Measurements from ENCODE around the gene PCLAF. TPM values are rescaled to one million over a fixed set of nuclear protein-coding genes. Genes with fewer than 3 reads are reported as not detected.

Gene PCLAF
- total and polyA plus RNA-seq, 2 of the 13 experiments (the other 11 are each of a cell fraction or from before 2014, with no cell fraction given) = 98.6 to 98.9 TPM

DNA sequence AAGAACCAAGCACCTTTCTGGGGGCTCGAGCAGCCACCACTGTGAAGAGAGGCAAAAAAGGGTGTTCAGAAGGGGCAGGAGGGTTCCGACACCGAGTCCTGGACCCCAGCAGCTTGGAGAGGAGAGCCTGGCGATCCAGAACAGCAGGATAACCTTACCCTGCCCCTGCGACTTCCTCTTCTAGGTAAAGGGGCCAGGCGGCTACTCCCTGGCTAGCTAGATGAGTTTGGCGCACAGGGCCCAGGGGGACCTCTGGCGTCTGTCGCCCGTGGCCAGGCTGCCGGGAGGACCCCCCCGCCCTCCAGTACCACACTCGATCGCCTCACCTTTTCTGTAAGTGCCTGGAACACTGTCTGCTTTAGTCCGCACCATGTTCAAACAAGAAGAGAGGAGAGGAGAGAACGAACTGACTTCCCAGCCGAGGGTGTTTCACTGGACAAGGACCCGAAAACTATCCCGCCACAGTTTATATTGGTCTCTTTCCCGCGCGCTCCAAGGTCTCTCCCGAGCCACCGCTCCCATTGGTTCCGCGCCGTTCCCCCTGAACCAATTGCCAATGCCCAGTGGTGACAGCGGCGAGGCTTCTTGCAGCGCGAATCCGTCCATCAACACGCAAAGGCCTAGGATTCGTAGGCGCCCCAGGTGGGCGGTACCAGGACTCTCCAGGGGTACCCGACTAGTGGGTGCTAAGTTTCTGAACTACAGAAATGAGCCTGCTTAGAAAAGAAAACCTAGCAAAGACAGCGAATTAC lies at the start of gene PCLAF (continued):
- TF ChIP-seq NCOA5 (CRISPR knock-in tag; IDR thresholded peaks at IDR 0.05) (no peak), ZNF615 (CRISPR knock-in tag; IDR thresholded peaks at IDR 0.05; ENCODE audit: borderline replicate concordance) (no peak), KDM3A (CRISPR knock-in tag; IDR thresholded peaks at IDR 0.05; ENCODE audit: low read depth) (0 out of 2 replicates have a peak, but pooled peaks have one; percentile 29), PHF21A (CRISPR knock-in tag; IDR thresholded peaks at IDR 0.05) (peak; percentile 60; the same call in 1 of the 2 replicates), REL (CRISPR knock-in tag; conservative IDR thresholded peaks at IDR 0.05) (no peak), PHF5A (CRISPR knock-in tag; IDR thresholded peaks at IDR 0.05; ENCODE audit: low read depth, unreplicated experiment) (no peak), KLF11 (CRISPR knock-in tag; IDR thresholded peaks at IDR 0.05) (no peak), GFI1 (CRISPR knock-in tag; IDR thresholded peaks at IDR 0.05; ENCODE audit: borderline replicate concordance) (no peak), DR1 (CRISPR knock-in tag; IDR thresholded peaks at IDR 0.05) (peak; percentile 62; the same call in 1 of the 2 replicates), SP4 (CRISPR knock-in tag; IDR thresholded peaks at IDR 0.05) (peak; percentile 83), ZFY (CRISPR knock-in tag; IDR thresholded peaks at IDR 0.05) (peak; percentile 69; the same call in 1 of the 2 replicates), ZNF672 (CRISPR knock-in tag; IDR thresholded peaks at IDR 0.05) (no peak), ZNF674 (CRISPR knock-in tag; IDR thresholded peaks at IDR 0.05; ENCODE audit: low read depth) (no peak), SNAPC2 (CRISPR knock-in tag; IDR thresholded peaks at IDR 0.05) (no peak), NFKBIZ (CRISPR knock-in tag; IDR thresholded peaks at IDR 0.05) (no peak), ZNF232 (CRISPR knock-in tag; IDR thresholded peaks at IDR 0.05; ENCODE audit: borderline replicate concordance) (no peak)
- TF ChIP-seq, protein P1, sequence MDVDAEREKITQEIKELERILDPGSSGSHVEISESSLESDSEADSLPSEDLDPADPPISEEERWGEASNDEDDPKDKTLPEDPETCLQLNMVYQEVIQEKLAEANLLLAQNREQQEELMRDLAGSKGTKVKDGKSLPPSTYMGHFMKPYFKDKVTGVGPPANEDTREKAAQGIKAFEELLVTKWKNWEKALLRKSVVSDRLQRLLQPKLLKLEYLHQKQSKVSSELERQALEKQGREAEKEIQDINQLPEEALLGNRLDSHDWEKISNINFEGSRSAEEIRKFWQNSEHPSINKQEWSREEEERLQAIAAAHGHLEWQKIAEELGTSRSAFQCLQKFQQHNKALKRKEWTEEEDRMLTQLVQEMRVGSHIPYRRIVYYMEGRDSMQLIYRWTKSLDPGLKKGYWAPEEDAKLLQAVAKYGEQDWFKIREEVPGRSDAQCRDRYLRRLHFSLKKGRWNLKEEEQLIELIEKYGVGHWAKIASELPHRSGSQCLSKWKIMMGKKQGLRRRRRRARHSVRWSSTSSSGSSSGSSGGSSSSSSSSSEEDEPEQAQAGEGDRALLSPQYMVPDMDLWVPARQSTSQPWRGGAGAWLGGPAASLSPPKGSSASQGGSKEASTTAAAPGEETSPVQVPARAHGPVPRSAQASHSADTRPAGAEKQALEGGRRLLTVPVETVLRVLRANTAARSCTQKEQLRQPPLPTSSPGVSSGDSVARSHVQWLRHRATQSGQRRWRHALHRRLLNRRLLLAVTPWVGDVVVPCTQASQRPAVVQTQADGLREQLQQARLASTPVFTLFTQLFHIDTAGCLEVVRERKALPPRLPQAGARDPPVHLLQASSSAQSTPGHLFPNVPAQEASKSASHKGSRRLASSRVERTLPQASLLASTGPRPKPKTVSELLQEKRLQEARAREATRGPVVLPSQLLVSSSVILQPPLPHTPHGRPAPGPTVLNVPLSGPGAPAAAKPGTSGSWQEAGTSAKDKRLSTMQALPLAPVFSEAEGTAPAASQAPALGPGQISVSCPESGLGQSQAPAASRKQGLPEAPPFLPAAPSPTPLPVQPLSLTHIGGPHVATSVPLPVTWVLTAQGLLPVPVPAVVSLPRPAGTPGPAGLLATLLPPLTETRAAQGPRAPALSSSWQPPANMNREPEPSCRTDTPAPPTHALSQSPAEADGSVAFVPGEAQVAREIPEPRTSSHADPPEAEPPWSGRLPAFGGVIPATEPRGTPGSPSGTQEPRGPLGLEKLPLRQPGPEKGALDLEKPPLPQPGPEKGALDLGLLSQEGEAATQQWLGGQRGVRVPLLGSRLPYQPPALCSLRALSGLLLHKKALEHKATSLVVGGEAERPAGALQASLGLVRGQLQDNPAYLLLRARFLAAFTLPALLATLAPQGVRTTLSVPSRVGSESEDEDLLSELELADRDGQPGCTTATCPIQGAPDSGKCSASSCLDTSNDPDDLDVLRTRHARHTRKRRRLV (CRISPR knock-in tag; IDR thresholded peaks at IDR 0.05) = no peak
- TF ChIP-seq, protein P2, sequence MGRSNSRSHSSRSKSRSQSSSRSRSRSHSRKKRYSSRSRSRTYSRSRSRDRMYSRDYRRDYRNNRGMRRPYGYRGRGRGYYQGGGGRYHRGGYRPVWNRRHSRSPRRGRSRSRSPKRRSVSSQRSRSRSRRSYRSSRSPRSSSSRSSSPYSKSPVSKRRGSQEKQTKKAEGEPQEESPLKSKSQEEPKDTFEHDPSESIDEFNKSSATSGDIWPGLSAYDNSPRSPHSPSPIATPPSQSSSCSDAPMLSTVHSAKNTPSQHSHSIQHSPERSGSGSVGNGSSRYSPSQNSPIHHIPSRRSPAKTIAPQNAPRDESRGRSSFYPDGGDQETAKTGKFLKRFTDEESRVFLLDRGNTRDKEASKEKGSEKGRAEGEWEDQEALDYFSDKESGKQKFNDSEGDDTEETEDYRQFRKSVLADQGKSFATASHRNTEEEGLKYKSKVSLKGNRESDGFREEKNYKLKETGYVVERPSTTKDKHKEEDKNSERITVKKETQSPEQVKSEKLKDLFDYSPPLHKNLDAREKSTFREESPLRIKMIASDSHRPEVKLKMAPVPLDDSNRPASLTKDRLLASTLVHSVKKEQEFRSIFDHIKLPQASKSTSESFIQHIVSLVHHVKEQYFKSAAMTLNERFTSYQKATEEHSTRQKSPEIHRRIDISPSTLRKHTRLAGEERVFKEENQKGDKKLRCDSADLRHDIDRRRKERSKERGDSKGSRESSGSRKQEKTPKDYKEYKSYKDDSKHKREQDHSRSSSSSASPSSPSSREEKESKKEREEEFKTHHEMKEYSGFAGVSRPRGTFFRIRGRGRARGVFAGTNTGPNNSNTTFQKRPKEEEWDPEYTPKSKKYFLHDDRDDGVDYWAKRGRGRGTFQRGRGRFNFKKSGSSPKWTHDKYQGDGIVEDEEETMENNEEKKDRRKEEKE (IDR thresholded peaks at IDR 0.05) = no peak
- TF ChIP-seq, protein P3, sequence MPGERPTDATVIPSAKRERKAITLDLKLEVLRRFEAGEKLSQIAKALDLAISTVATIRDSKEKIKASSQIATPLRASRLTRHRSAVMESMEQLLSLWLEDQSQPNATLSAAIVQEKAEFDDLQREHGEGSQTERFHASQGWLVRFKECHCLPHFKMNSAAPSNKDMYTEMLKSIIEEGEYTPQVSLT (CRISPR knock-in tag; IDR thresholded peaks at IDR 0.05; ENCODE audit: borderline replicate concordance, low read depth) = no peak
- TF ChIP-seq, protein P4, sequence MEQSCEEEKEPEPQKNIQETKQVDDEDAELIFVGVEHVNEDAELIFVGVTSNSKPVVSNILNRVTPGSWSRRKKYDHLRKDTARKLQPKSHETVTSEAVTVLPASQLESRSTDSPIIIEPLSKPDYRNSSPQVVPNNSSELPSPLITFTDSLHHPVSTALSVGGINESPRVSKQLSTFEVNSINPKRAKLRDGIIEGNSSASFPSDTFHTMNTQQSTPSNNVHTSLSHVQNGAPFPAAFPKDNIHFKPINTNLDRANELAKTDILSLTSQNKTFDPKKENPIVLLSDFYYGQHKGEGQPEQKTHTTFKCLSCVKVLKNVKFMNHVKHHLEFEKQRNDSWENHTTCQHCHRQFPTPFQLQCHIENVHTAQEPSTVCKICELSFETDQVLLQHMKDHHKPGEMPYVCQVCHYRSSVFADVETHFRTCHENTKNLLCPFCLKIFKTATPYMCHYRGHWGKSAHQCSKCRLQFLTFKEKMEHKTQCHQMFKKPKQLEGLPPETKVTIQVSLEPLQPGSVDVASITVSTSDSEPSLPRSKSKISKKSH (CRISPR knock-in tag; IDR thresholded peaks at IDR 0.05; ENCODE audit: borderline replicate concordance) = no peak

Data from HepG2 (cell line).